ENCODE measurements around the gene SNX15.
A peak's percentile ranks its signal among the peaks of the same experiment; 100 is the strongest.

DNA sequence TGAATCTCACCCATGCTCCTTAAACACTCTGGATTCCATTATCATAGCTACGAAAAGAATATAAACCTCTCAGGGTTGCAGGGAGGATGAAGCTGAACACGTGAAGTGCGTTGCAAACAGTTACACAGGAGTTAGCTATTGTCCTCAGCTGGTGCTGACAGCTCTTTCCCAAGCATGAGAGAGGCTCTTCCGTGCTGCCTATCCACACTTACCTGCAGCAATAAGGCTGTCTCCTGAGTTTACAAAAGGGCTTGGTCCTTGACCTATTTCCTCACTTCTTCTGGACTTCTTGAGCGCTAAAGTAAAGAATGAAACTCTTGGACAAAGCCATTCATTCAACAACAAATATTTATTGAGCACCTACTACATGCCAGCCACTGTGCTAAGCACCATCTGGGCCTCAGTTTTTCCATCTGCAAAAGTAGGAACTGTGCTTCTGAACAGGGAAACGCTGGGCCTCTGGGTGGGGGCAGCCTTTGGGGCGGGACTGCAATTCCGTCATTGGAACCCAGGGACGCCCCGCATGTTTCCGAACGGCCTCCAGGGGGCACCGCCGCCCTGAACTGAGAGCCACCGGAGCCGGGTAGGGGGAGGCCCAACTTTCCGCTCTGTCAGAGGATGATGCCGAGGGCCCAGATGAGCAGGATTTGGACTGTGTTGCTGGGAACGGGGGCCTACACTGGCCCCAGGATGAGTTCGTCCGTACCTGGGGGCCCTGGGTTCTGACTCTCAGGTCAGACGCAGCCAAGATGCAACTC lies 13.9 kb upstream of the SNX15 start:
- TF ChIP-seq EZH2phosphoT487 (IDR thresholded peaks at IDR 0.05; ENCODE audit: borderline replicate concordance, low read length) = no peak
- TF ChIP-seq, protein P1, sequence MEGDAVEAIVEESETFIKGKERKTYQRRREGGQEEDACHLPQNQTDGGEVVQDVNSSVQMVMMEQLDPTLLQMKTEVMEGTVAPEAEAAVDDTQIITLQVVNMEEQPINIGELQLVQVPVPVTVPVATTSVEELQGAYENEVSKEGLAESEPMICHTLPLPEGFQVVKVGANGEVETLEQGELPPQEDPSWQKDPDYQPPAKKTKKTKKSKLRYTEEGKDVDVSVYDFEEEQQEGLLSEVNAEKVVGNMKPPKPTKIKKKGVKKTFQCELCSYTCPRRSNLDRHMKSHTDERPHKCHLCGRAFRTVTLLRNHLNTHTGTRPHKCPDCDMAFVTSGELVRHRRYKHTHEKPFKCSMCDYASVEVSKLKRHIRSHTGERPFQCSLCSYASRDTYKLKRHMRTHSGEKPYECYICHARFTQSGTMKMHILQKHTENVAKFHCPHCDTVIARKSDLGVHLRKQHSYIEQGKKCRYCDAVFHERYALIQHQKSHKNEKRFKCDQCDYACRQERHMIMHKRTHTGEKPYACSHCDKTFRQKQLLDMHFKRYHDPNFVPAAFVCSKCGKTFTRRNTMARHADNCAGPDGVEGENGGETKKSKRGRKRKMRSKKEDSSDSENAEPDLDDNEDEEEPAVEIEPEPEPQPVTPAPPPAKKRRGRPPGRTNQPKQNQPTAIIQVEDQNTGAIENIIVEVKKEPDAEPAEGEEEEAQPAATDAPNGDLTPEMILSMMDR (IDR thresholded peaks at IDR 0.05; ENCODE audit: low read depth, low read length, poor library complexity, severe bottlenecking) = peak; percentile 73
